Lung (tissue), 12 donors: ENCODE results near the gene PTX3. TPM values are rescaled to one million over a fixed set of nuclear protein-coding genes. Genes with fewer than 3 reads are reported as not detected.

Source experiments
- ATAC-seq: fragments of 200-7000 bp; cut with Tn5 transposase; one replicate; pipeline ENCODE4 v1.9.1; 2020; ENCODE audit warnings: moderate number of reproducible peaks; ENCODE audit not compliant: insufficient read depth, low FRiP score
- DNase-seq, 3 donors: peaks; one replicate each; pipeline ENCODE4 v3.0.0-alpha.2; 2013 to 2017
- H3K27ac ChIP-seq, 2 donors: one replicate each; pipeline ENCODE4 v1.5.1; 2013; ENCODE audit warnings: mild to moderate bottlenecking in 2 of 2, moderate library complexity in 2 of 2, control low read depth in 1 of 2, inconsistent platforms in 1 of 2, low read depth in 1 of 2, low read length in 1 of 2
- H3K27me3 ChIP-seq, 3 donors: one replicate each; pipeline ENCODE4 v1.5.1; 2013; ENCODE audit warnings: low read length in 2 of 3; ENCODE audit not compliant: control insufficient read depth in 3 of 3, insufficient read depth in 3 of 3
- H3K36me3 ChIP-seq, 4 donors: one replicate each; pipeline ENCODE4 v1.5.1; 2013; ENCODE audit warnings: low read length in 4 of 4, mild to moderate bottlenecking in 1 of 4, moderate library complexity in 1 of 4; ENCODE audit not compliant: control insufficient read depth in 4 of 4, insufficient read depth in 4 of 4
- H3K4me1 ChIP-seq, 5 donors: one replicate each; pipeline ENCODE4 v1.5.1; 2013; ENCODE audit warnings: low read length in 5 of 5, mild to moderate bottlenecking in 2 of 5, moderate library complexity in 1 of 5; ENCODE audit not compliant: control insufficient read depth in 5 of 5, insufficient read depth in 5 of 5
- H3K4me3 ChIP-seq: one replicate; pipeline ENCODE4 v1.5.1; 2013; ENCODE audit warnings: mild to moderate bottlenecking, control low read depth, moderate library complexity
- H3K9ac ChIP-seq, 2 donors: one replicate each; pipeline ENCODE4 v1.5.1; 2013; ENCODE audit warnings: low read length in 2 of 2, control low read depth in 1 of 2; ENCODE audit not compliant: insufficient read depth in 1 of 2
- H3K9me3 ChIP-seq, 4 donors: one replicate each; pipeline ENCODE4 v1.5.1; 2013; ENCODE audit warnings: low read length in 3 of 4, mild to moderate bottlenecking in 1 of 4, moderate library complexity in 1 of 4; ENCODE audit not compliant: control insufficient read depth in 4 of 4, insufficient read depth in 3 of 4
- CTCF ChIP-seq: IDR thresholded peaks from 2 replicates; pipeline ENCODE4 v1.5.1; 2012; ENCODE audit warnings: mild to moderate bottlenecking; ENCODE audit errors: control extremely low read depth, extremely low read depth
- WGBS, 2 donors: extraction: QIAGEN DNeasy Blood & Tissue Kit; methylation state at CpG; one replicate each; pipeline ENCODE4 v1.1.7; 2013; 5-methylcytosine and 5-hydroxymethylcytosine counted together
- polyA plus RNA-seq, 2 donors: library from polyadenylated mRNA; stranded (reverse); fragments of 200-250 nt; gene quantifications; one replicate each; pipeline ENCODE4 v1.2.1, GENCODE V29; 2013
- total RNA-seq, 2 donors: library from RNA; depleted of rRNA in 1 of 2; stranded (reverse); fragments of >200 nt in 1 of 2; gene quantifications; one replicate each; pipeline ENCODE4 v1.2.1, GENCODE V29; 2014 to 2021
- donor health status: control.
- donor health status: control.
- donor health status: Bipolar disorder and iron deficiency.
- donor health status: healthy.
- donor health status: DM: yes; HTN: yes; CAD: no.

Gene PTX3
- total and polyA plus RNA-seq, 4 donors, result 4.1 to 626 (median 26.1) TPM

DNA sequence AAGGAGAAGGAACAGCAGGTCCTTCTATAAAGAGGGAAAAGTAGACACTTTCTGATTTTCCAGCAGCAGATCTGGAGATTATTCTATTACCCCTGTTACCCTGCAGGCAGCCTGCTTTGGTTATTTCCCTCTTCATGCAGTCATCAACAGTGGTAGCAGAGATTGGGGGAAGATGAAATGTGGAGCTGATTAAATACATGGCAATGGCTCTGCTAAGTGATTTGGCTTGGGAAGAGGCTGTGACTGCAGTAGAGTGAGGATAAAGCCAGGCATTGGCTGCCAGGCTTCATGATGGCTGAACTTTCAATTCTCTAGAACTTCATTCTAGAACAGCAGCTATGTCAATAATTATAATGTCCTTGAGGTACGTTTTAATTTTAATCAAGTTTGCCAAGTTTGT lies 29.1 kb downstream of the PTX3 start:
- H3K4me3 ChIP-seq, result no peak overlapping the region
- no peak overlapping the region for H3K27ac ChIP-seq
- no peaks in the 10 kb centered on the region for H3K27me3 ChIP-seq
- DNase-seq (no peak), ATAC-seq (no peak)
- H3K4me1 ChIP-seq, result no peaks in the 10 kb centered on the region
- WGBS, 2 donors, result 82 to 87% methylated on average over 1 of the region's 1 CpG
- H3K9me3 ChIP-seq, result no peaks in the 10 kb centered on the region
- TF ChIP-seq CTCF, result no peak
- no peak overlapping the region for H3K9ac ChIP-seq
- peaks cover 0 to 4% (median 0%) of the 10 kb centered on the region in 4 donors for H3K36me3 ChIP-seq

DNA sequence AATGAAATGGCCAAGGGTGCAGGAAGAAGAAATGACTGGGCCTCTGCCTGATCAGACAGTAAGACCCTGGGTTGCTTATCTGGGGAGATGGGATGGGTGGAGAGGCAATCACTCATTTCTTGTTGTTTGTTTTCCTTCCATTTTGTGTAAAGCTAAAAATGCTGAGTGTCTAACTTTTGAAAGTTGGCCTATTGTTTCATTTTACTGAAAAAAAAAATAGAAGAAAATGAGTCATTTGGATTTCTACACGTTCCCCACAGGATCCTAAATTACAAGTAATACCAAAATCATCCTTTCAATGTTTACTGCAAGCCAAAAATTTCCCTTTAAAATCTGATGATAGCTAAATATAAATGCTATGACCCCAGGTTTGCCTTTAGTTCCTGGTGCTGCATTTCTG lies 30.6 kb downstream of the PTX3 start:
- TF ChIP-seq CTCF, result no peak
- no peak for ATAC-seq
- DNase-seq, result no peak
- 35 to 54% methylated on average over 1 of the region's 1 CpG for WGBS, 2 donors
- Histone ChIP-seq H3K27me3 (no peaks in the 10 kb centered on the region), H3K36me3 (peaks cover 0 to 4% (median 0%) of the 10 kb centered on the region in 4 donors), H3K9me3 (no peaks in the 10 kb centered on the region), H3K9ac (no peak overlapping the region), H3K4me3 (no peak overlapping the region), H3K27ac (no peak overlapping the region), H3K4me1 (no peaks in the 10 kb centered on the region)

- 40 to 59% methylated on average over 7 of the region's 7 CpGs for WGBS, 2 donors
- ATAC-seq (no peak), DNase-seq (peak in 1 of 3 donors; percentile 22)
- H3K36me3 ChIP-seq, result peaks cover 0 to 1% (median 0%) of the 10 kb centered on the region in 4 donors
- H3K27ac ChIP-seq, result no peak overlapping the region
- TF ChIP-seq CTCF, result no peak
- H3K9me3 ChIP-seq, result no peaks in the 10 kb centered on the region
- H3K27me3 ChIP-seq, result no peaks in the 10 kb centered on the region
- no peaks in the 10 kb centered on the region for H3K4me1 ChIP-seq
- H3K9ac ChIP-seq, result no peak overlapping the region
- H3K4me3 ChIP-seq, result no peak overlapping the region
Observed at GRCh38 chr3:157469561-157470294, 33.1 kb downstream of the PTX3 start.
